ENCODE data around the gene KCNMA1.

- no peak for TF ChIP-seq CTCF (IDR thresholded peaks at IDR 0.05)
- no peak for TF ChIP-seq POLR2AphosphoS5 (IDR thresholded peaks at IDR 0.05)
Observed at GRCh38 chr10:77616766-77617165, 20.8 kb downstream of the KCNMA1 start.
